Measurements from ENCODE around the gene SLC35F3. TPM values are rescaled to one million over a fixed set of nuclear protein-coding genes. Genes with fewer than 3 reads are reported as not detected.

SLC35F3 gene
- total and polyA plus RNA-seq, 2 experiments from 2014 or later, result 1.0 to 3.2 TPM

GRCh38 chr1:234336359-234336758 lies 431.9 kb downstream of the SLC35F3 start (continued):
- TF ChIP-seq, protein P1, sequence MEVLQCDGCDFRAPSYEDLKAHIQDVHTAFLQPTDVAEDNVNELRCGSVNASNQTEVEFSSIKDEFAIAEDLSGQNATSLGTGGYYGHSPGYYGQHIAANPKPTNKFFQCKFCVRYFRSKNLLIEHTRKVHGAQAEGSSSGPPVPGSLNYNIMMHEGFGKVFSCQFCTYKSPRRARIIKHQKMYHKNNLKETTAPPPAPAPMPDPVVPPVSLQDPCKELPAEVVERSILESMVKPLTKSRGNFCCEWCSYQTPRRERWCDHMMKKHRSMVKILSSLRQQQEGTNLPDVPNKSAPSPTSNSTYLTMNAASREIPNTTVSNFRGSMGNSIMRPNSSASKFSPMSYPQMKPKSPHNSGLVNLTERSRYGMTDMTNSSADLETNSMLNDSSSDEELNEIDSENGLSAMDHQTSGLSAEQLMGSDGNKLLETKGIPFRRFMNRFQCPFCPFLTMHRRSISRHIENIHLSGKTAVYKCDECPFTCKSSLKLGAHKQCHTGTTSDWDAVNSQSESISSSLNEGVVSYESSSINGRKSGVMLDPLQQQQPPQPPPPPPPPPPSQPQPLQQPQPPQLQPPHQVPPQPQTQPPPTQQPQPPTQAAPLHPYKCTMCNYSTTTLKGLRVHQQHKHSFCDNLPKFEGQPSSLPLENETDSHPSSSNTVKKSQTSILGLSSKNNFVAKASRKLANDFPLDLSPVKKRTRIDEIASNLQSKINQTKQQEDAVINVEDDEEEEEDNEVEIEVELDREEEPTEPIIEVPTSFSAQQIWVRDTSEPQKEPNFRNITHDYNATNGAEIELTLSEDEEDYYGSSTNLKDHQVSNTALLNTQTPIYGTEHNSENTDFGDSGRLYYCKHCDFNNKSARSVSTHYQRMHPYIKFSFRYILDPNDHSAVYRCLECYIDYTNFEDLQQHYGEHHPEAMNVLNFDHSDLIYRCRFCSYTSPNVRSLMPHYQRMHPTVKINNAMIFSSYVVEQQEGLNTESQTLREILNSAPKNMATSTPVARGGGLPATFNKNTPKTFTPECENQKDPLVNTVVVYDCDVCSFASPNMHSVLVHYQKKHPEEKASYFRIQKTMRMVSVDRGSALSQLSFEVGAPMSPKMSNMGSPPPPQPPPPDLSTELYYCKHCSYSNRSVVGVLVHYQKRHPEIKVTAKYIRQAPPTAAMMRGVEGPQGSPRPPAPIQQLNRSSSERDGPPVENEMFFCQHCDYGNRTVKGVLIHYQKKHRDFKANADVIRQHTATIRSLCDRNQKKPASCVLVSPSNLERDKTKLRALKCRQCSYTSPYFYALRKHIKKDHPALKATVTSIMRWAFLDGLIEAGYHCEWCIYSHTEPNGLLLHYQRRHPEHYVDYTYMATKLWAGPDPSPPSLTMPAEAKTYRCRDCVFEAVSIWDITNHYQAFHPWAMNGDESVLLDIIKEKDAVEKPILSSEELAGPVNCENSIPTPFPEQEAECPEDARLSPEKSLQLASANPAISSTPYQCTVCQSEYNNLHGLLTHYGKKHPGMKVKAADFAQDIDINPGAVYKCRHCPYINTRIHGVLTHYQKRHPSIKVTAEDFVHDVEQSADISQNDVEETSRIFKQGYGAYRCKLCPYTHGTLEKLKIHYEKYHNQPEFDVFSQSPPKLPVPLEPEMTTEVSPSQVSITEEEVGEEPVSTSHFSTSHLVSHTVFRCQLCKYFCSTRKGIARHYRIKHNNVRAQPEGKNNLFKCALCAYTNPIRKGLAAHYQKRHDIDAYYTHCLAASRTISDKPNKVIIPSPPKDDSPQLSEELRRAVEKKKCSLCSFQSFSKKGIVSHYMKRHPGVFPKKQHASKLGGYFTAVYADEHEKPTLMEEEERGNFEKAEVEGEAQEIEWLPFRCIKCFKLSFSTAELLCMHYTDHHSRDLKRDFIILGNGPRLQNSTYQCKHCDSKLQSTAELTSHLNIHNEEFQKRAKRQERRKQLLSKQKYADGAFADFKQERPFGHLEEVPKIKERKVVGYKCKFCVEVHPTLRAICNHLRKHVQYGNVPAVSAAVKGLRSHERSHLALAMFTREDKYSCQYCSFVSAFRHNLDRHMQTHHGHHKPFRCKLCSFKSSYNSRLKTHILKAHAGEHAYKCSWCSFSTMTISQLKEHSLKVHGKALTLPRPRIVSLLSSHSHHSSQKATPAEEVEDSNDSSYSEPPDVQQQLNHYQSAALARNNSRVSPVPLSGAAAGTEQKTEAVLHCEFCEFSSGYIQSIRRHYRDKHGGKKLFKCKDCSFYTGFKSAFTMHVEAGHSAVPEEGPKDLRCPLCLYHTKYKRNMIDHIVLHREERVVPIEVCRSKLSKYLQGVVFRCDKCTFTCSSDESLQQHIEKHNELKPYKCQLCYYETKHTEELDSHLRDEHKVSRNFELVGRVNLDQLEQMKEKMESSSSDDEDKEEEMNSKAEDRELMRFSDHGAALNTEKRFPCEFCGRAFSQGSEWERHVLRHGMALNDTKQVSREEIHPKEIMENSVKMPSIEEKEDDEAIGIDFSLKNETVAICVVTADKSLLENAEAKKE (CRISPR knock-in tag; IDR thresholded peaks at IDR 0.05), result no peak
- TF ChIP-seq ETS1 (IDR thresholded peaks at IDR 0.05) (no peak), STAT1 (IDR thresholded peaks at IDR 0.05; ENCODE audit: unreplicated experiment) (no peak)

DNA sequence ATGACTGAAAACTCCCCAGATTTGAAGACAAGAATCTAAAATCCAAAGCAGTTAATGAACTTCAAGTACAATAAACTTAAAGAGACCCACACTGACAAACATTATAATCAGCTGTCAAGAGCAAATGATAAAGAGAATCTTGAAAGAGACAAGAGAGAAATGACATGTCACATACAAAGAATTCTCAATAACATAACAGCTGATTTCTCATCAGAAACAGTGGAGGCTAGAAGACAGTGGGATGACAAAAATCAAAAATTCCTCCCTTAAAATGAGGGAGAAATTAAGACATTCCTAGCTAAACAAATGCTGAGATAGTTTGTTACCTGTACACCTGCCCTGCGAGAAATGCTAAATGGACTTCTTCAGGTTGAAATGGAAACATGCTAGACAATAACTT lies 432.8 kb downstream of the SLC35F3 start:
- Histone ChIP-seq H4K20me1 (replicated peaks; ENCODE audit: insufficient read depth) (no peaks in the 10 kb centered on the region), H3K27ac (ENCODE audit: low read depth) (no peak overlapping the region), H3K4me1 (ENCODE audit: insufficient read depth) (no peaks in the 10 kb centered on the region), H3K9me2 (ENCODE audit: insufficient read depth) (no peaks in the 10 kb centered on the region; the same call in 1 of the 2 replicates), H3F3A (replicated peaks; ENCODE audit: low read depth) (no peaks in the 10 kb centered on the region), H2AFZ (no peak overlapping the region), H3K4me2 (no peak overlapping the region), H3K79me2 (replicated peaks; ENCODE audit: insufficient read depth) (no peaks in the 10 kb centered on the region), H3K36me3 (ENCODE audit: insufficient read depth) (no peaks in the 10 kb centered on the region; the same call in 1 of the 2 replicates), H3K4me3 (no peak overlapping the region), H3K27me3 (ENCODE audit: insufficient read depth) (no peaks in the 10 kb centered on the region)
- Mint-ChIP-seq H3K4me1 (peaks cover 4% of the 10 kb centered on the region; the same call in 2 of the 3 replicates), H3K27me3 (ENCODE audit: insufficient read depth, low read depth, poor library complexity) (no peaks in the 10 kb centered on the region), H3K36me3 (ENCODE audit: low read depth) (no peaks in the 10 kb centered on the region), H3K9me3 (peaks cover 51% of the 10 kb centered on the region), H3K27ac (no peak overlapping the region), H3K4me3 (no peak overlapping the region)
- no peak for ATAC-seq
- DNase-seq (ENCODE audit: low spot score), result no peak
- TF ChIP-seq CREB1 (CRISPR knock-in tag; IDR thresholded peaks at IDR 0.05; ENCODE audit: low read depth), result no peak
- no peak for TF ChIP-seq STAT1 (IDR thresholded peaks at IDR 0.05; ENCODE audit: unreplicated experiment)
- TF ChIP-seq POLR2AphosphoS5 (IDR thresholded peaks at IDR 0.05; ENCODE audit: low read depth), result no peak
- TF ChIP-seq ZNF114 (CRISPR knock-in tag; IDR thresholded peaks at IDR 0.05), result no peak
- no peak for TF ChIP-seq CTCF (conservative IDR thresholded peaks at IDR 0.05; ENCODE audit: low read depth in 2 of 2)
- TF ChIP-seq EZH2phosphoT487 (IDR thresholded peaks at IDR 0.05; ENCODE audit: unreplicated experiment), result no peak
